Choroid plexus epithelial cell (primary cell): ENCODE data around the gene NEMP2.

Experiments used
- DNase-seq: peaks from one replicate; pipeline ENCODE4 v3.0.0-alpha.2; 2010; ENCODE audit warnings: low read depth
- H3K4me3 ChIP-seq: 2 replicates; pipeline ENCODE4 v1.5.1; 2011; ENCODE audit warnings: low read depth, mild to moderate bottlenecking, control low read depth, low read length, moderate library complexity
- CTCF ChIP-seq: conservative IDR thresholded peaks from 2 replicates; pipeline ENCODE4 v1.5.1; 2011; ENCODE audit warnings: low read depth, mild to moderate bottlenecking, control low read depth, inconsistent platforms, low read length, moderate library complexity

The NEMP2 gene

GRCh38 chr2:190457256-190457655 lies 77.3 kb downstream of the NEMP2 start:
- no peak for DNase-seq
- no peak for TF ChIP-seq CTCF
- no peak overlapping the region for H3K4me3 ChIP-seq

- H3K4me3 ChIP-seq: no peak overlapping the region
- no peak for TF ChIP-seq CTCF
- no peak for DNase-seq
These were observed 77.7 kb downstream of the NEMP2 start for GRCh38 chr2:190456833-190457232.

- TF ChIP-seq CTCF: no peak
- DNase-seq: no peak
- H3K4me3 ChIP-seq: no peak overlapping the region
These were observed 79.0 kb downstream of the NEMP2 start for GRCh38 chr2:190455358-190456095.

- H3K4me3 ChIP-seq: no peak overlapping the region
- no peak for DNase-seq
- no peak for TF ChIP-seq CTCF
These were observed 79.7 kb downstream of the NEMP2 start for GRCh38 chr2:190454795-190455194.
